HepG2 (cell line): Measurements from ENCODE around the gene KBTBD3. TPM values are rescaled to one million over a fixed set of nuclear protein-coding genes. Genes with fewer than 3 reads are reported as not detected.

Experiments
- BRCA1 ChIP-seq: sonication (generic); formaldehyde crosslinking; IDR thresholded peaks from 2 replicates; pipeline ENCODE4 v1.4.0; 2020; ENCODE audit warnings: missing genetic modification reagents
- GABPA ChIP-seq, 2 experiments: IDR thresholded peaks; 2 replicates each; pipeline ENCODE4 v1.6.1; 2011 to 2016; ENCODE audit warnings: low read depth in 2 of 2, low read length in 1 of 2, missing biosample characterization in 1 of 2, missing genetic modification characterization in 1 of 2
- ISX ChIP-seq: sonication (generic); formaldehyde crosslinking; conservative IDR thresholded peaks from 2 replicates; pipeline ENCODE4 v1.5.0; 2020; ENCODE audit warnings: missing genetic modification reagents
- MED1 ChIP-seq: sonication (generic); formaldehyde crosslinking; IDR thresholded peaks from 2 replicates; pipeline ENCODE4 v1.4.0; 2020; ENCODE audit warnings: missing genetic modification reagents
- NCOR1 ChIP-seq: fragments of 200-600 bp; sonication (generic); IDR thresholded peaks from 2 replicates; pipeline ENCODE4 v1.7.0; 2017; ENCODE audit warnings: antibody characterized with exemption, low read length, borderline replicate concordance
- SMAD9 ChIP-seq: sonication (generic); formaldehyde crosslinking; IDR thresholded peaks from 2 replicates; pipeline ENCODE4 v1.5.1; 2020; ENCODE audit warnings: mild to moderate bottlenecking, missing genetic modification reagents
- ZNF674 ChIP-seq: sonication (generic); formaldehyde crosslinking; IDR thresholded peaks from 2 replicates; pipeline ENCODE4 v1.5.0; 2020; ENCODE audit warnings: low read depth, mild to moderate bottlenecking, missing genetic modification reagents
- polyA plus RNA-seq, 8 experiments: library from polyadenylated mRNA; depleted of rRNA in 3 of 8; stranded (reverse) in 7 of 8; unstranded in 1 of 8; fragments of >200 nt; fragmentation: Illumina TruSeq in 4 of 8; extraction: Trizol in 4 of 8; gene quantifications; 2 replicates each; pipeline versions ENCODE4 v1.2.1 to v1.2.3, GENCODE V29; 2011 to 2016; ENCODE audit warnings: low read depth in 4 of 8, missing spikeins in 1 of 8, mixed read lengths in 1 of 8; ENCODE audit not compliant: insufficient read depth in 1 of 8
- total RNA-seq, 5 experiments: library from RNA; depleted of rRNA; stranded (reverse); fragments of >200 nt; fragmentation: Illumina TruSeq; extraction: Trizol; gene quantifications; 2 replicates each; pipeline ENCODE4 v1.2.3, GENCODE V29; 2016; ENCODE audit warnings: low read depth in 1 of 5
- TF ChIP-seq, protein P1 (sequence below): IDR thresholded peaks from 2 replicates; pipeline ENCODE4 v1.6.1; 2016; ENCODE audit warnings: low read depth
- TF ChIP-seq, protein P2 (sequence below): sonication (generic); formaldehyde crosslinking; IDR thresholded peaks from 2 replicates; pipeline ENCODE4 v1.5.1; 2020; ENCODE audit warnings: mild to moderate bottlenecking, missing genetic modification reagents, borderline replicate concordance

KBTBD3 gene
- total and polyA plus RNA-seq, 2 of the 13 experiments (the other 11 are each of a cell fraction or from before 2014, with no cell fraction given) = 1.8 to 7.4 TPM

DNA sequence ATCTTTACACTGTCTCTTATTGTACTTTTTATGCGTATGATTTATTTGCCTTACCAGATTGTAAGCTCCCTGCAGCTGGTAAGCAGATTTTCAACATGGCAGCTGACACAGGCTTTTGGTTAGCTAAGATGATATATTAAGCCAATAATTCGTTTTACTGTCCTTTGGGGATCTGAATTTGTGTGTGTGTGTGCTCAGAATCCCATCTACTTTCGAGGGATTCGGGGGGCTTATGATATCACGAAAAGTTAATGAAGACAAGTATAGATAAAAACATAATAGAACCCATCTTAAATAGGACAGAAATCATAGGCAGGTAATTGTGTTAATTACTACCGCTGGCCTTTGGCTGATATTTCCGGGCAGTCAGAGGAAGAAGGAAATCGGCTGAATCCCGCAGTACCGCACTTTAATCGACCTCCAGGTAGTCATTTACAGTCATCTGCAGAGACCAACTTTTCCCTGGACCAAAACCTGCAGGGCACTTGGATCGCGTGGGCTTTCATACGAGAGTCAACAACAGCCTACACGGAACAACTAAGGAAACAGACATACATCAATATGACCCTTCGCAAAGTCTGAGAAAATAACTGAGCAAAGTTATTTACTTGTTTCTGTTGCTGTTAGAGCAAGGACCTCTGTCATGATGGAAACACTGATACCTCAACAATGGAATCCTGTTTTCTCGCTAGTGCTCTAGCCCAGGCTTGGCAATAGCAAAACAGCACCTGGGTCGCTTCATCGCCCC is 802 bp downstream of the KBTBD3 start (continued):
- TF ChIP-seq ZNF674 (CRISPR knock-in tag) = 0 out of 2 replicates have a peak, but pooled peaks have one; percentile 43
- TF ChIP-seq, protein P1, sequence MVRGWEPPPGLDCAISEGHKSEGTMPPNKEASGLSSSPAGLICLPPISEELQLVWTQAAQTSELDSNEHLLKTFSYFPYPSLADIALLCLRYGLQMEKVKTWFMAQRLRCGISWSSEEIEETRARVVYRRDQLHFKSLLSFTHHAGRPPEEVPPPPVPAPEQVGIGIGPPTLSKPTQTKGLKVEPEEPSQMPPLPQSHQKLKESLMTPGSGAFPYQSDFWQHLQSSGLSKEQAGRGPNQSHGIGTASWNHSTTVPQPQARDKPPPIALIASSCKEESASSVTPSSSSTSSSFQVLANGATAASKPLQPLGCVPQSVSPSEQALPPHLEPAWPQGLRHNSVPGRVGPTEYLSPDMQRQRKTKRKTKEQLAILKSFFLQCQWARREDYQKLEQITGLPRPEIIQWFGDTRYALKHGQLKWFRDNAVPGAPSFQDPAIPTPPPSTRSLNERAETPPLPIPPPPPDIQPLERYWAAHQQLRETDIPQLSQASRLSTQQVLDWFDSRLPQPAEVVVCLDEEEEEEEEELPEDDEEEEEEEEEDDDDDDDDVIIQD (CRISPR knock-in tag) = no peak
- TF ChIP-seq, protein P2, sequence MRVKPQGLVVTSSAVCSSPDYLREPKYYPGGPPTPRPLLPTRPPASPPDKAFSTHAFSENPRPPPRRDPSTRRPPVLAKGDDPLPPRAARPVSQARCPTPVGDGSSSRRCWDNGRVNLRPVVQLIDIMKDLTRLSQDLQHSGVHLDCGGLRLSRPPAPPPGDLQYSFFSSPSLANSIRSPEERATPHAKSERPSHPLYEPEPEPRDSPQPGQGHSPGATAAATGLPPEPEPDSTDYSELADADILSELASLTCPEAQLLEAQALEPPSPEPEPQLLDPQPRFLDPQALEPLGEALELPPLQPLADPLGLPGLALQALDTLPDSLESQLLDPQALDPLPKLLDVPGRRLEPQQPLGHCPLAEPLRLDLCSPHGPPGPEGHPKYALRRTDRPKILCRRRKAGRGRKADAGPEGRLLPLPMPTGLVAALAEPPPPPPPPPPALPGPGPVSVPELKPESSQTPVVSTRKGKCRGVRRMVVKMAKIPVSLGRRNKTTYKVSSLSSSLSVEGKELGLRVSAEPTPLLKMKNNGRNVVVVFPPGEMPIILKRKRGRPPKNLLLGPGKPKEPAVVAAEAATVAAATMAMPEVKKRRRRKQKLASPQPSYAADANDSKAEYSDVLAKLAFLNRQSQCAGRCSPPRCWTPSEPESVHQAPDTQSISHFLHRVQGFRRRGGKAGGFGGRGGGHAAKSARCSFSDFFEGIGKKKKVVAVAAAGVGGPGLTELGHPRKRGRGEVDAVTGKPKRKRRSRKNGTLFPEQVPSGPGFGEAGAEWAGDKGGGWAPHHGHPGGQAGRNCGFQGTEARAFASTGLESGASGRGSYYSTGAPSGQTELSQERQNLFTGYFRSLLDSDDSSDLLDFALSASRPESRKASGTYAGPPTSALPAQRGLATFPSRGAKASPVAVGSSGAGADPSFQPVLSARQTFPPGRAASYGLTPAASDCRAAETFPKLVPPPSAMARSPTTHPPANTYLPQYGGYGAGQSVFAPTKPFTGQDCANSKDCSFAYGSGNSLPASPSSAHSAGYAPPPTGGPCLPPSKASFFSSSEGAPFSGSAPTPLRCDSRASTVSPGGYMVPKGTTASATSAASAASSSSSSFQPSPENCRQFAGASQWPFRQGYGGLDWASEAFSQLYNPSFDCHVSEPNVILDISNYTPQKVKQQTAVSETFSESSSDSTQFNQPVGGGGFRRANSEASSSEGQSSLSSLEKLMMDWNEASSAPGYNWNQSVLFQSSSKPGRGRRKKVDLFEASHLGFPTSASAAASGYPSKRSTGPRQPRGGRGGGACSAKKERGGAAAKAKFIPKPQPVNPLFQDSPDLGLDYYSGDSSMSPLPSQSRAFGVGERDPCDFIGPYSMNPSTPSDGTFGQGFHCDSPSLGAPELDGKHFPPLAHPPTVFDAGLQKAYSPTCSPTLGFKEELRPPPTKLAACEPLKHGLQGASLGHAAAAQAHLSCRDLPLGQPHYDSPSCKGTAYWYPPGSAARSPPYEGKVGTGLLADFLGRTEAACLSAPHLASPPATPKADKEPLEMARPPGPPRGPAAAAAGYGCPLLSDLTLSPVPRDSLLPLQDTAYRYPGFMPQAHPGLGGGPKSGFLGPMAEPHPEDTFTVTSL (CRISPR knock-in tag) = 0 out of 2 replicates have a peak, but pooled peaks have one; percentile 13
- TF ChIP-seq SMAD9 (CRISPR knock-in tag) = no peak
- no peak for TF ChIP-seq NCOR1
- TF ChIP-seq BRCA1 = 0 out of 2 replicates have a peak, but pooled peaks have one; percentile 52
- peak; percentile 60; the same call in 1 of the 2 replicates for TF ChIP-seq MED1 (CRISPR knock-in tag)
- 0 out of 2 replicates have a peak, but pooled peaks have one; percentile 53 for TF ChIP-seq ISX
- no peak for TF ChIP-seq GABPA (IDR thresholded peaks at IDR 0.05; ENCODE audit: low read depth, low read length)
- peak; percentile 41; the same call in 1 of the 2 replicates for TF ChIP-seq GABPA (CRISPR knock-in tag; IDR thresholded peaks at IDR 0.05; ENCODE audit: low read depth)
